IMR-90 (cell line): Measurements from ENCODE around the gene SIAH2.

Experiments
- CTCF ChIP-seq: conservative IDR thresholded peaks from 2 replicates; pipeline ENCODE4 v1.5.1; 2012; ENCODE audit warnings: mild to moderate bottlenecking, low read depth, low read length, improper control_type of control experiment
- POLR2A ChIP-seq: IDR thresholded peaks from 2 replicates; pipeline ENCODE4 v1.6.1; 2012; ENCODE audit warnings: mild to moderate bottlenecking, low read depth, low read length
- USF2 ChIP-seq: fragments of 150-350 bp; IDR thresholded peaks from 2 replicates; pipeline ENCODE4 v1.6.1; 2017; ENCODE audit warnings: mild to moderate bottlenecking, antibody characterized with exemption, low read length, low read depth

- TF ChIP-seq CTCF (no peak), POLR2A (no peak), USF2 (no peak)
Observed at GRCh38 chr3:150737874-150738679, 24.9 kb downstream of the SIAH2 start.
